Left renal pelvis (tissue), 4 donors: ENCODE data around the gene ZIC1. TPM values are rescaled to one million over a fixed set of nuclear protein-coding genes. Genes with fewer than 3 reads are reported as not detected.

Experiments
- DNase-seq, 4 donors: peaks; one replicate each; pipeline ENCODE4 v3.0.0-alpha.2; 2013; ENCODE audit warnings: low read depth in 4 of 4, low spot score in 3 of 4
- polyA plus RNA-seq, 4 donors: library from polyadenylated mRNA; unstranded; fragments of 120-200 nt; gene quantifications; one replicate each; pipeline ENCODE4 v1.2.1, GENCODE V29; 2013; ENCODE audit not compliant: insufficient read length in 4 of 4

The ZIC1 gene
- polyA plus RNA-seq, 4 donors = 0.10 to 2.4 (median 1.3) TPM; not detected in 1

- DNase-seq = no peak
Observed at GRCh38 chr3:147419781-147420224, 10.6 kb downstream of the ZIC1 start.

GRCh38 chr3:147420353-147421183, 11.4 kb downstream of the ZIC1 start:
- no peak for DNase-seq

GRCh38 chr3:147421184-147421912, 12.2 kb downstream of the ZIC1 start:
- DNase-seq = no peak

- DNase-seq = no peak
Observed at GRCh38 chr3:147422196-147422595, 13.0 kb downstream of the ZIC1 start.

- DNase-seq = no peak
Observed at GRCh38 chr3:147422601-147423536, 13.7 kb downstream of the ZIC1 start.

- no peak for DNase-seq
Observed at GRCh38 chr3:147423537-147423797, 14.3 kb downstream of the ZIC1 start.

GRCh38 chr3:147423798-147424580, 14.8 kb downstream of the ZIC1 start:
- no peak for DNase-seq

GRCh38 chr3:147424581-147425387, 15.6 kb downstream of the ZIC1 start:
- DNase-seq = no peak

GRCh38 chr3:147425388-147425850, 16.3 kb downstream of the ZIC1 start:
- no peak for DNase-seq

GRCh38 chr3:147426931-147427330, 17.8 kb downstream of the ZIC1 start:
- DNase-seq = no peak

GRCh38 chr3:147427746-147428145, 18.6 kb downstream of the ZIC1 start:
- DNase-seq = no peak

GRCh38 chr3:147428326-147428725, 19.2 kb downstream of the ZIC1 start:
- DNase-seq = no peak

GRCh38 chr3:147428754-147429153, 19.6 kb downstream of the ZIC1 start:
- no peak for DNase-seq

GRCh38 chr3:147431751-147432150, 22.6 kb downstream of the ZIC1 start:
- DNase-seq = no peak

GRCh38 chr3:147447224-147447623, 38.1 kb downstream of the ZIC1 start:
- no peak for DNase-seq

GRCh38 chr3:147449669-147450068, 40.5 kb downstream of the ZIC1 start:
- DNase-seq = no peak

GRCh38 chr3:147458995-147459704, 50.0 kb downstream of the ZIC1 start:
- no peak for DNase-seq

- DNase-seq = no peak
Observed at GRCh38 chr3:147462856-147463255, 53.7 kb downstream of the ZIC1 start.
